Lung microvascular endothelial cell (primary cell): ENCODE data around the gene FBLN7. TPM values are rescaled to one million over a fixed set of nuclear protein-coding genes. Genes with fewer than 3 reads are reported as not detected.
"Not testable (repeated sequence)": the region's sequence is repeated elsewhere in the genome, so short reads cannot be mapped to it uniquely, and the experiment has no call there.

ENCODE experiments used
- DNase-seq, 2 donors: peaks; one replicate each; pipeline versions ENCODE4 v3.0.0 to v3.0.0-alpha.2; 2010; ENCODE audit warnings: low read depth in 2 of 2
- total RNA-seq: library from RNA; depleted of rRNA; stranded (reverse); fragments of >200 nt; gene quantifications from 2 replicates; pipeline ENCODE4 v1.2.1, GENCODE V29; 2014

The FBLN7 gene
- total RNA-seq, 1 donor from 2014 or later, result 2.2 TPM

DNA sequence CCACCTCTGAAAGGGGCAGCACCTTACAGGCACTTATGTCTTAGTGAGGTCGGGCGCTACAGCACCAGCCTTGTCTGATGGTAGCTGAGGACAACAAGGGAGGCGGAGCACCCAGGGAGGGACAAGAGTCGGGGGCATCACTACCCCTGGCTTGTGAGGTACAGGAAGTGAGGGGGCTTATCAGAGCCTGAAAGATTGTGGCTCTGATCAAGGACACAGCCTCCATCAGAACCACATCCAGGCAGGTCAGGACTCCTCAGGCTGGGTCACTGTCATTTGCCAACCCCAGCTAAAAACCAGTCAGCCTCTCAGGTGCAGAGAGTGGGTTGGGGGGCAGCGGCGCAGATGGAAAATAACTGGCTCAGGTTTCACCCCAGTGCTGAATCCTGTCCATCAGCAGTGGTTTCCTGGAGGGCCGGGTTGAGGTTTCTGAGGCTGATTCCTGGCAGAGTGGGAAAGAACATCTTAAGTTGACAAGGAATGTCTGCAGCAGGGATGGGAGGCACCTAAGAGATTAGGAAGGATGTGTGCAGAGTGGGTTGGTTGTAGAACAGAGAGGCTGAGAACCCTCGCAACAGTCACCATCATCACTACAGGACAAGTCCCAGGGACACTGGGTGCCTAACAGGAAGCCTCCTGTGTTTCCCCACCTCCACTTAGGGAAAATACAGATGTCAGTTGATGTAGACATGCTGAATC lies 45.3 kb downstream of the FBLN7 start:
- DNase-seq, result no peak

GRCh38 chr2:112184121-112184520 lies 45.9 kb downstream of the FBLN7 start:
- no peak for DNase-seq

DNA sequence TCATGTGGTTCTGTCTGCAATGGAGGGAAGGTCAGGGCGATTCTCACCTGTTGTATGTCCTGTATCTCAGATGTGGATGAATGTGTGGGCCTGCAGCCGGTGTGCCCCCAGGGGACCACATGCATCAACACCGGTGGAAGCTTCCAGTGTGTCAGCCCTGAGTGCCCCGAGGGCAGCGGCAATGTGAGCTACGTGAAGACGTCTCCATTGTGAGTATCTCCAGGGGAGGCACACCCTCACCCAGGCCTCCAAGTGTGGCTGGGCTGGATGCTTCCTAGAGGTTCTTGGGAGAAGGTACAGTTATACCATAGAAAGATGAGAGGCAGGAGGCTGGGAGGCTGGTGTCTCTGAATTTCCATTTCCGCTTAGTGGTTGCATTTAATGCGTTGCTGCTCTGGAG lies 46.9 kb downstream of the FBLN7 start:
- no peak for DNase-seq

GRCh38 chr2:112187046-112187715 lies 49.0 kb downstream of the FBLN7 start:
- DNase-seq, result no peak

DNA sequence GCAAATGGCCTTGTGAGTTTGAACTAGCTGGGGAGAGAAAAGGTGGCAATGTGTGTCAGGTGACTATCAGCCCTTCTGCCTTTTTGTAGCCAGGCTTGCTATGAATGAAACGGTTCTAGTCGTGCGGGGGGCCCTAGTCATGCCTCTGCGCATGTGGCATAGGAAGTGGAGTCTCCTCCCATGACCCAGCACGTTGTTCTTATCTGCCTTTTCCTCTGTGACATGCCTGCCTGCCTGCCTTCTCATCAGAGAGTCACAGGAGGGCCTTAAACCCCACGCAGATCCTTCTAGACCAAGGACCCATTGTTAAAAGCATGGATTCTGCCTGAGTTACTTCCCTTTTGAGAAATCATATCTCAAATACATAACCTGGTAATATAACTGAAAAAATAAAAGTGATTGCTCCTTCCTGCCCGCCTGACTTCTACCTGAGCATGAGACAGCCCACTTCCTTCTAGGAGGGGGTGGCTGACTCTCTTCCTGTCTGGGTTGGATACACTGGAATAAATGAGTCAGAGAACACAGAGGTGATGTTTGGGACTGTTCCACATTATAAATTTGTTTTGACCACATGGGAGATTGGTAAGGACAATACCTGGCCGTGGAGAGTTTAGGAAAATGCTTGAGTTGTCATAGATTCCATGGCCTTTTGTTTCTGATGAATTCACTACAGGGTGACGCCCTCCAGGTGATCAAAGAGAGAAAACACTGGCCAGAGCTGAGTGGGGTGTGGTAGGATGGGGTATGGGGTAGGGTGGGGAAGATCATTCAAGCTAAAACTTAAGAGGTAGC lies 49.8 kb downstream of the FBLN7 start:
- peak; percentile 69 to 93 for DNase-seq

DNA sequence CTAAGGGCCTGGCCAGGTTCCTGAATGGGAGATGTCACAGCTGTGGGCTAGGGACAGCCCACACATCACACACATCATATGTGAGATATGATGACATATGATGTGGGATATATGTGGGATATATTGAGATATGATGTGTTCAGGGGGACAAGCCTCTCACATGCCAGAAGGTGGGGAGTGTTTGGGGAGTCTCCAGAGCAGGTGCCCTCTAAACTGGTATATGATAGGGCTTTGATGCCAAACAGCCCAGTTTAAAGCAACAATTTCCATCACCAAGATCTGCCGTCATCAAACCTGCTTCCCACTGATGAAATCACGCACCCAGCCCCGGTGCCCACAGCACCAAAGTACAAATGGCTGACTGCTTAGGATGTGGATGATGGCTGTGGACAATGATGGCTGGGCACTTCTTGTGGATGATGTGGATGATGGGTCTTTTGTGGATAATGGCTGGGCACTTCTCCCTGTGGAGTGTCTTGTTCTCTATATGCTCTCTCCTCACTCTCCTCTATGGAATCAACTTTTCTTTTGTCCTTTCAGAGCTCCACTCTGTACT lies 50.9 kb downstream of the FBLN7 start:
- DNase-seq, result no peak

GRCh38 chr2:112194028-112194427 lies 55.8 kb downstream of the FBLN7 start:
- DNase-seq, result no peak

- peak in 1 of 2 donors; percentile 76 for DNase-seq
These were observed 56.3 kb downstream of the FBLN7 start for GRCh38 chr2:112194482-112194881.

DNA sequence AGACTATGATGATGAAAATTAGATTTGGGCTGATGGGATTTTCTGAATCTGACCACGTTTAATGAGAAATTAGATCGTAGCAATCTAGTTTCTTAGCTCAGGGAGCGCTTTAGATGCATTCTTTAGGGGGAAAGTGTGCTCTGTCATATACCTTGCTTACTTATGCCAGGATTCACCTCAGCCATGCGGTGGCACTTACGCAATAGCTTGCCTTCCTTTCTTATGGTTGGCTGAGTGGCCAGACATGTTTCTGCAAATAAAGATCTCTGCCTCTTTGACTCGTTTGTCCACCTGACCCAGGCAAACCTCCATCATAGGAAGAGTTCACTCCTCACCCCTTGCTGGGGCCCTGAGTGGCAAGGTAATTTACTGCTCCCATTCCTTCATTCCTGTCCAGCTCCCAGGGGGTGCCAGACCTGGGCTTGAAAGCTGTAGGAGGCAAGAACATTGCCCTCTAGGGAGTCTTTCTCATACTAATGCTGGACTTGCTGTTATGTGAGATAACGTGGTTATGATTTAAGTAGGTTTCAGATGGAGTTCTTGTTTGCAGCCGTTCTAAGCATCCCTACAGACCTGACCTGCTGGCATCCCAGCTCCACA lies 57.1 kb downstream of the FBLN7 start:
- DNase-seq, result no peak

GRCh38 chr2:112195950-112196349 lies 57.8 kb downstream of the FBLN7 start:
- no peak for DNase-seq

DNA sequence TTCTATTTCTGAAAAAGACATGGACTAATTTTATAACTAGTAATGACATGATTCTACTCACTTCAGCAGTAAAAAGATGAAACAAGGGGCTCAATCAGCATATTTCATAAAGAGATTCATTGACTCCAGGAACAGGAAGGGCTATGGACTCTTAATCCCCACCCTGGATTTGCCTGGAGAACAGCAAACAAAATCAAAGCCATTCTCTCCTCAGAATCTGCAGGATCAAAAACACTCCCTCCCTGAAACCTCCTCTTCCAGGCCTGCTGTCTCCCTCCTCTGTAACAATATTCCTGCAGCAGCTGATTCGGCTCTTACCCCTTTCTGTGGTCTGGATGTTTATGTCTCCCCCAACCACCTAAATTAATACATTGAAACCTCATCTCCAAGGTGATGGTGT lies 59.7 kb downstream of the FBLN7 start:
- DNase-seq, result no peak

DNA sequence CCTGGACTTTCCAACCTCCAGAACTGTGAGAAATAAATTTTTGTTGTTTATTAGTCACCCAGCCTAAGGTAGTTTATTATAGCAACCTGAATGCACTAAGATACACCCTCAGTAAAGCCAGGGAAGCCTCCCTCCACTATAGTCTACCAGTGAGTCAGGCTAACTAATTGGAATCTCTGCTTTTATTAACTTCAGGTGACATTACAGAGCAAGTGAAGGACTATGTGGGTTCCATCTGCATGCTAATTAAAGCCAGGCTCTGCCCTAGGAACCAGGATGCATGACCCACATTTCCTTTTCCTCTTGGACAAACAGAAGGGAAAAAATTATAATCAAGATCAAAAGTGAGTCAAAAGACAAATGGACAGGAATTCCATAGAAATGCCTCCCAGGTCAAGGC lies 60.6 kb downstream of the FBLN7 start:
- DNase-seq, result peak; percentile 66 to 72

DNA sequence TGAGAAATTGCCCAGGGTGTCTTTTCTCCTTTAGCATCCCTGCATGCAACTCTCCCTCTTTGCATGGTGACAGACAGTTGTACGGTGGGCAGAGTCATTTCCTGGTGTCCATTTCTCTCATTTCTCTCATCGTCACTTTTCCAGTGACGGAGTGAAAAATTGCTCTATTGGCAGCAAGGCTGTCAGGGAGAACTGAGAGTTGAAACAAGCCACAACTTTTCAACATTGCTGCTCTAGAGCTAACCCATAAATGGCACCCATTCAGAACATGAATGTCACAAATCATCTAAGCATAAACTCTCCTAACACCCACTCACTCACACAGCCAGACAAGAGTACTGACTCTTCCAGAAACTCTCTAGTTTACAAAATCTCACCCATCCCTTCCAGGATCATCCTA lies 61.0 kb downstream of the FBLN7 start:
- peak in 1 of 2 donors; percentile 69 for DNase-seq

GRCh38 chr2:112201696-112202430 lies 63.7 kb downstream of the FBLN7 start:
- DNase-seq, result peak; percentile 25 to 74

- peak; percentile 17 to 28 for DNase-seq
These were observed 66.2 kb downstream of the FBLN7 start for GRCh38 chr2:112204411-112204810.

GRCh38 chr2:112207905-112208304 lies 69.7 kb downstream of the FBLN7 start:
- DNase-seq, result not testable (repeated sequence)

- DNase-seq, result no peak
These were observed 78.0 kb downstream of the FBLN7 start for GRCh38 chr2:112216167-112216566.

DNA sequence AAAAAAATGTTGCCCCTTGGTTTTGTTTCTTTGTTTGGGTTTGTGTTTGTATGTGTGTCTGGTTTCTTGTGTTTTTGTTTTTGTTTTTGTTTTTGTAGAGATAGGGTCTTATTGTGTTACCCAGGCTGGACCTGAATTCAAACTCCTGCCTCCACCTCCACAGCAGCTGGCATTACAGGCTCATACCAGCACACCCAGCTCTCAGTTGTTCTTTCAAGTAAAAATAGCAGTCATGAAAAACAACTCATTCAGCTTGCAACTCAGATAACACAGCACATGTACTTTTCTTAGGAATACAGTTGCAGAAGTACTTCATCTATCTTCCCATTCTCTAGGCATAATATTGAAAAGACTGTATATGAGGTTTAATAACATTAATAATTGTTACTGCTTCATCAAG lies 79.7 kb downstream of the FBLN7 start:
- DNase-seq, result no peak

DNA sequence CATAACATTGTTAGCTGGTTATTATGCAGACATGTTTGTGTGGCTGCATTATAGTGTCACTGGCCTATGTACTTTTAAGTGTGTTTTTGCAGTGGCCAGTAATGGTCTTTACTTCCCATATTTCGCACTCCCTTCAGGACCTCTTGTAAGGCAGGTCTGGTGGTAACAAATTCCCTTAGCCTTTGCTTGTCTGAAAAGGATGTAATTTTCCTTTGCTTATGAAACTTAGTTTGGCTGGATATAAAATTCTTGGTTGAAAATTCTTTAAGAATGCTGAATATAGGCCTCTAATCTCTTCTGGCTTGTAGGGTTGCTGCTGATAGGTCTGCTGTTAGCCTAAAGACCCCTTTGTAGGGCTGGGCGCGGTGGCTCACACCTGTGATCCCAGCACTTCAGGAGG lies 82.0 kb downstream of the FBLN7 start:
- DNase-seq, result no peak

- DNase-seq, result peak; percentile 53 to 66
These were observed 82.6 kb downstream of the FBLN7 start for GRCh38 chr2:112220831-112221230.

- DNase-seq, result no peak
These were observed 91.2 kb downstream of the FBLN7 start for GRCh38 chr2:112229348-112229747.
